GM21825 (cell line): ENCODE results near the gene MORN1.
"Not testable (repeated sequence)": the region's sequence is repeated elsewhere in the genome, so short reads cannot be mapped to it uniquely, and the experiment has no call there.

ENCODE experiments used
- ATAC-seq: cut with Tn5 transposase; IDR thresholded peaks from one replicate; pipeline ENCODE4 v1.9.1; 2021; ENCODE audit warnings: mild to moderate bottlenecking, moderate library complexity; ENCODE audit not compliant: unreplicated experiment

MORN1 gene

DNA sequence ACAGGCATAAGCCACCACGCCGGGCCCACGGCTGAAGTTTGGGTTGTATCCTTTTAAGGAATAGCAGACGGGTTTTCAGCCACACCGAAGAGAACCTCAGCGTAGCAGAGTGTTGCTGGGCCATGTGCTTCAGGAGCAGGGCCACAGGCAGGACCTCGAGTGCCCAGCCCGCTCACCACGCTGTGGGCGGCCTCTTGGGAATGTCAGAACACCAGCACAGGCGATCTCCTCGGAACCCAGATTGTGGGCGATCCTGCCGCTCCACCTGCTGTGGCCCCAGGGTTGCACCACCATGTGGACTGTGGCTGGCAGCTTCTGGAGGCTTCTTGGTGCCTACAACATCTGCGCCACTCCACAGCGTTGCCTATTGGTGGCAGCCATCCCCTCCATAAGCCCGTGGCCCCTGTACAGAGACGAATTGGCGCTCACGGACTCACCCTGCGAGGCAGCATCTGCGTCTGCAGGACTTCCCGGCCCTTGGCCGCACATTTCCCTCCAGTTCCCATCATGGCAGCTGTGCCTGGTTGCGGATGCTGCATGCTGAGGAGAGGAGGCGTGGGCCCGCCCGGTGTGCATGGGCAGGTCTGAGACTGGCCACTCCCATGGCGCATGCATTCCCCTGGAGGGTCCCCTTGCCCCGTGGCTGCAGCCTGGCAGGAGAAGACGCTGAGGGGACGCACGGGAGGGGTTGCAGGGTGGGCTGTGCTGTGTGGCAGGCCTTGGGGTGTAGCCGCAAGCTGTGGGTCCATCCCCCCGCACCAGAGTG, 93.9 kb downstream of the MORN1 start:
- ATAC-seq, result no peak

DNA sequence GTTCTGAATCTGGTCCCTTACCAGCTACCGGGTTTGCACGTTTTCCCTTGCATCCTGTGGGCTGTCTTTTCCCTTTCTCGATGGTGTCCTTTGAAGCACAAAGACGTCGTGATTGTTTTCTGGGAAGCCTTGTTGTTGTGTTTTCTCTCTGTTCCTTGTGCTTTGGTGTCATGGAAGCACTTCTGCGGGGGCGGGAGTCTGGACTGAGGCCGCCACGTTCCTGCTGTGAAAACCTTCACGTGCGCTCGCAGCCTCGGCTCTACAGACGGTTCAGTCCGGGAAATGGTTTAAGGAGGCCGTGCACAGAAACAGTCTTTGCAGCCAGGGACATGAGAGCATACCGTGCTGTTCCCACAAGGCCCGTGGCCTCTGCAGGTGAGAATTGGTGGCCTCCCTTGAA, 94.7 kb downstream of the MORN1 start:
- ATAC-seq, result no peak

DNA sequence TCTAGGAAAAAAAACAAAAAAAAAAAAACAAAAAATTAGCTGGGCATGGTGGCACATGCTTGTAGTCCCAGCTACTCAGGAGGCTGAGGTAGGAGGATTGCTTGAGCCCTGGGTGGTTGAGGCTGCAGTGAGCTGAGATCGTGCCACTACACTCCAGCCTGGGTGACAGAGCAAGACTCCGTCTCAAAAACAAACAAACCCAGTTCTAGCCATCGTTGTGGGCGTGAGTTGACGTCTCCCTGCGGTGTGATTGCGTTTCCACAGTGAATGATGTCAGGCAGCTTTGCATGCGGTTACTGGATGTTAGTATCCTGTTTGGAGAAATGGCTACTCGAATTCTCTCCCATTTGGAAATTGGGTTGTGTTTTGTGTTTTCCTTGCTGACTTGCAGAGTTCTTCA, 95.1 kb downstream of the MORN1 start:
- ATAC-seq, result not testable (repeated sequence)

DNA sequence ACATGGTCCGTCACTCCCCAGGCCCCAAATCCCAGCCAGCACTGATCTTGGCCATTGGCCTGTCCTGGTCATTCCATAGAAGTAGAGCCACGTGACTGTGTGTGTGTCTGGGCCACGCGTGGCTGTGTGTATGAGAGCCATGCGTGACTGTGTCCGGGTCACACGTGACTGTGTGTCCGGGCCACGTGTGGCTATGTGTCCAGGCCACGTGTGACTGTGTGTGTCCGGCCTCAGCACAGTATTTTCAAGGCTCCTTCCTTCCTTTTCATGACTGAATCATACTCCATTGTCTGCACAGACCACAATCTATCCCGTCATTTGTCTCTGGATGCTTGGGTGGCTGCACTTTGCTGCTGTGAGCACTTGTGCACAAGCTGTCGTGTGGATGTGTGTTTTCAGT, 95.8 kb downstream of the MORN1 start:
- no peak for ATAC-seq

DNA sequence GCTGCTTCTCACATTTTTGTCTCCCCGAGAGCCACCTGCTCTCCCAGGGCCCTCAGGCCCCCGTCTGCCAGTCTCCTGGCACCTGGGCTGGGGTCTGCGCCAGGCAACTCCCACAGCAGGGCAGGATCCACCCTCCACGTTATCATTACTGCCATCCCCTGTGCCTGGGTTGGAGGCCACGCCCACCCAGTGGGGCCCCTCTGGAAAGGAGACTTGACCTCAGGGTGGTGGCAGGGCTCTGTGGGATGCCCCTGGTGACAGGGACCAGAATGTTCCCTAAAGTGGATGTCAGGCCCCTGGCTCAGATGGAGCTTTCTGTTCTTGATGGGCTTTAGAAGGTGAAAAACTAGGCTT, 96.7 kb downstream of the MORN1 start:
- no peak for ATAC-seq

DNA sequence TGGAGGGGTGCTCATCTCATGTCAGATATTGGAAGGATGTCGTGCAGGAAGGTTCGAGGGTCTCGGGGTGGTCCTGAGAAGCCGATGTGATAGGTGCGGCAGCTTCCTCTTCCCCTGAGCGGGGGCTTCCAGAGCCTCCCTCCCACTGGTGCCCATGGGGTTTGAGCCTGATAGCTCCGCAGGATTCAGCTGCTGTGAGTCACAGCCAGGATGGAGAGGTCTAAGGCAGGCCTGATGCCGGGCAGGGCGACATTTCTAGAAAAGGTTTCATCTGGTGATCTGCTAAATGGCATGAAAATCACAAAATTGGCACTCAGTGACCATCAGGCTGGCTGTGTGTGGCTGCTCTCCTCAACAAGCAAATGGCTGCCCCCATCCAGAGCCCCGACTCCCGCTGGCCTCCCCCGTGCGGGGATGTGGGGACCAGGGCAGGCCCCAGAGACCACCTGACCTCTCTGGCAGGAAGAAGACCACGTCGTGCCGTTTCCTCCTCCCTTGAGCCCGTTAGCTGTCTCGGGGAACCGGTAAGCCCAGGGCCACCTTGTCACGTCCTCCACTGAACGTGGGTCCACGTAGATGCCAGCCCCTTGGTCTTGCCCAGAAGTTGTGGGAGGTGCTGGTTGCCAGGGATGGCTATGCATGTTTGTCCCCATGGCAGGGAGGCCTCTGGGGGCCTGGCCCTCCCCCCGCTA, 97.2 kb downstream of the MORN1 start:
- ATAC-seq, result no peak

DNA sequence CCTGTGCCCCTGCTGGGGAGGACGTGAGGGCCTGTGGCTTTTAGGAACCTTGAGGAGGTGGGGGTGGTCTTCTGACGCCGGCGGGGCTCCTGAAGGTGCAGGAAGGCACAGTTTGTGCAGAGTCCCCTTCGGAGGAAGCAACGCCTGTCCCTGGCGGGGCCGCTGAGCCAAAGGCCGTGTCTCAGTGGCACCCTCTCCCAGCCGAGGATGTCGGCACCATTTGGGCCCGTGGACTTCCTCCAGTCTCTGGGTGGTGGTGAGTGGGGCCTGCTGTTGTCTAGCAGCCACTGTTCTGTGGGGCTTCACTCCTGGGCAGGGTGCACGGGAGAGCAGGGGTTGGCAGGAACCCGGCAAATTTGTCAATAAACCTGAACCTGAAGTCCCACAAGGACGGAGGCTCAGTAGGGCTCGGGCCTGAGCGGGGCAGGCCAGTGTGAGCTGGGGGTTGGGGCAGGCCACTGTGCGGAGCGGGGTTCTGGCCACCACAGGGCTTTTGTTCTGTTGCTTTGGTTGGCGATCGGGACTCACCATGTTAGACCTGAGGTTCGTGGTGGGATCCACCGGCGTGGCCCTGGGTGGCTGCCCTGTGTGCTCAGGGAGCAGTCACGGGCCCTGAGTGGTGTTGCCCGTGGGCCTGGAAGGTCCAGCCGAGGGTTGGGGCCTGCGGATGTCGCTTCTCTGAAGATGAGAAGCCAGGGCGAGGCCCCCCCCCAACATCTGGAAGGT, 98.5 kb downstream of the MORN1 start:
- ATAC-seq, result no peak

DNA sequence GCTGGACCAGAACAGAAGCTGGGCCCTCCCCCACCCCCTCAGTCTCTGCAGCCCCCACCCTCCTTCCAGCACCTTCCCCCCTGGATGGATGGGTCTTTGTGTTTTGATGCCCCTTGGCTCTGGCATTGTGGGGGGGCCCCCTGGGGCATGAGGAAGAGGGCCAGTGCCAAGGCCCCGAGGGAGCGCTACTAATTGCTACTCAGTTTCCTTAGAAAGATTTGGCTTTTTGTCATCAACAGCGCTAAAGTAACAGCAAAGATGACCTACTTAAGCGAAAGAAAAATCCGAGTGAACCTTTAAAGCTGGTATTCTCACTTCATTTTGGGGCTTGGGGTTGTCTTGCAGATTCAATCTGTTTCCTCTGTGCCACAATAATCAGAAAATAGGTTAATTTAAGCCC, 99.8 kb downstream of the MORN1 start:
- no peak for ATAC-seq

DNA sequence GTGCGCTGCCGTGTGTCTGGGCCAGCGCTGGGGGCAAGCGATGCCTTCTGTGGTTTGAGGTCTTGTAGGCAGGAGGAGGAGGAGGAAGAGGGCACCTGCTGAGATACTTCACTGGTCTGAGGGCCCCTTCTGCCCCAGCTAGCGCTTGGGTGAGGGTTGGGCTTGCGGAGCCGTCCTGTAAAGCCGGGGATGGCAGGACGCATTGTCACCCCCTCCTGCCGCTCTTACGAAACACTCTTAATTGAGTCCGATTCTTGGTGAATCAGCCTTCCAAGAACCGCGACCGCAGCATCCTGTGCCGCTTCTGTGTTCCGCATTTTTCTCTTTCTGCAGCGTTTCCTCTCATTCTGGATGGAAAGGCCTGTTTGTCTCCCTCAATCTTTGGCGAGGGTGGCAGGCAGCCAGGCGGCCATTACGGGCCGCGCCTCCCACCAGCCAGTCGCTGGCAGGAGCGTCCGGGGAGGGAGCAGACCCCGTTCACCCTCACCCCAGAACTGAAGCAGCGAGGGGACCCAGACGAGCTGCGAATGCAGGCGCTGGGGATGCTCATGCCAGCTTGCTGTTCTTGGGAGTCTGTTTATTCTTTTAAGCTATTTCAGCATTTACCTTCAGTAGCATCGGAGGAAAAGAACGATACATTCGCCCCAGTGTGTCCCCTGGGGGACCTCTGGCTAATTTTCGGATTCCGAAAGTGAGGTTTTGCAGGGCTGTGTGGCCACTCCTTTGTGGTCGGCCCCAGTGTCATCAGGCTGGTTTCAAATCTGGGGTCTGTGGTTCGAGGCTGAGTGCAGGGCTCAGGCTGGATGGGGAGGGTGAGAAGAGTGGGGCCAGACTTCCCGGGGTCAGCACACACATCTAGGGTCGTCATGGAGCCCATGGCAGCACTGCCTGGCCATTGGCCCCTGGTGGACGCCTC, 100.5 kb downstream of the MORN1 start:
- ATAC-seq, result peak; percentile 54

DNA sequence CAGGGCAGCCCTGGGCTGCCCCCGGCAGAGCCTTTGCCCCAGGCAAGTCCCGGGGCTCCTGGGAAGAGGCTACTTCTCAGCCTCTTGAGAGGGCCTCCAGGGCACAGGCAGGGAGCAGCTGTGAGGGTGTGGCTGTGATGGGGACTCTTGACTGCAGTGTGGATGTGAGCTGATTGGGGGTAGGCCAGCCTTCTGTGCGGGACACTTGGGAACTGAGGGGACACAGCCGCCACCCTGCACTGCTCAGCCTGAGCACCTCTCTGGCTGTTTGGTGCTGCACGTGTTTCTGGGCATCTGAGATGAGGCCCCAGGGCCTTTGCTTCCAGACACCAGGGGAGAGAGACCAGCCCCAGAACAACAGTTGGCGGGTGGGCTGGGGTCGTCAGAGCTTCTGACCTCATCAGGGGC, 101.2 kb downstream of the MORN1 start:
- ATAC-seq, result no peak

DNA sequence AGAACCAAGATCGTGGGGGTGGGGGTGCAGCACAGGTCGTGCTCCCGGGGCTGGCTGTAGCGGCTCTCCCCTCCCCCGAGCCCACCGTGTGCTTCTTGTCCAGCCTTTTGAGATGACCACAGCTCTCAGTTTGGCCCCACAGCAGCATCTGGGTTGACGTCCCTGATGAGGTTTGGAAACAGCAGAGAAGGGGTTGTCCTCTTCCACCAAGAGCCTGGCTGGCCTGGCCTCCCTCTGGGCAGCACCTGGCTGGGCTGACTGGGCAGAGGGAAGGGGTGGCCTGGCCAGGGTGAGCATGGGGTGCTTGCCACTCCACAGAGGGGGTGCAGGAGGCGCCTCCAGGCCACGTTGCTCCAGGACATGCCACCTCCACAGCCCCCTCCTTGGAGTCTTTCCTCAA, 101.7 kb downstream of the MORN1 start:
- no peak for ATAC-seq

DNA sequence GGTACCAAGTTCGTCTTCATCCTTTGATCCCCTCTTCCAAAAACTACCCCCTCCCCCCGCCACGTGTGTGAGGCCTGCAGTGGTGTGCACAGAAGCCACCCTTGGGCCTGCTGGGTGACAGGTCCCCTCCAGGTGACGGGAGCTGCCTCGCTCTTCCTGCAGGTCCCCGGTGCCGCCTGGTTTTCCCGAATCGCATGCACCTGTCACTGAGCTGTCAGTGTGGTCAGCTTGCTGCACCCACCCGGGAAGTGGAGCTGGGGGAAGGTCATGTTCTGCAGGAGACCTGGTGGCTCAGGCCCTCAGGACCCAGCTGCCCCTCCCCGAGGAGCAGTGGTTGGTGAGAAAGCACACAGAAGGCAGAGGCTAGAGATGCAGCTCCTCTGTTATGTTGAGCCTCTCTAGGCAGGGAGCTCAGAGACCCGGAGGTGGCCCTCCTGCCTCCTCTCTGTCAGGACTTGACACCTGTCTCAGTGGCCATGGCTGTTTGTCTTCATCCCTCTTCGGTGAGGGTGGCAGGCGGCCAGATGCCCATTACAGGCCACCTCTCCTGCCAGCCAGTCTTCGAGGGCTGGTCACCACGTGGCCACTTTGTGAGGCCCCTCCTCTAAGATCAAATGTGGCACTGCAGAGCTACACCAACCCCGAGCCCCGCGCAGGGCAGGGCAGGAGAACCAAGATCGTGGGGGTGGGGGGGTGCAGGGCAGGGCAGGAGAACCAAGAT, 102.4 kb downstream of the MORN1 start:
- ATAC-seq, result no peak

DNA sequence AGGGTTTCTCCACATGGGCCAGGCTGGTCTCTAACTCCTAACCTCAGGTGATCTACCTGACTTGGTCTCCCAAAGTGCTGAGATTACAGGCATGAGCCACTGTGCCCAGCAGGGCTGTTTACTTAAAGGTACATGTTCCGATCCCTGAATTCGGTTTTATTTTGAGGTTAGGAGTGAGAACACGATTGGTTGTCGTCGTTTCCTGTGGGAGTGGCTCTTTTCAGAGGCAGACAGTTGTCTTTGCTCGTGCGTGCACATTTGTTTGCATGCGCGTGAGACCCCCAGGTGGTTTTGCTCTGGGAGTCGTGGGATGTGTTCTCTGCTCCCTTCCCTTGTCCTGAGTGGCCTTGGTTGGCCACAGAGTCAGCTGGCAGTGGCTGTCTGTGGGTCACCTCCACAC, 103.0 kb downstream of the MORN1 start:
- no peak for ATAC-seq

DNA sequence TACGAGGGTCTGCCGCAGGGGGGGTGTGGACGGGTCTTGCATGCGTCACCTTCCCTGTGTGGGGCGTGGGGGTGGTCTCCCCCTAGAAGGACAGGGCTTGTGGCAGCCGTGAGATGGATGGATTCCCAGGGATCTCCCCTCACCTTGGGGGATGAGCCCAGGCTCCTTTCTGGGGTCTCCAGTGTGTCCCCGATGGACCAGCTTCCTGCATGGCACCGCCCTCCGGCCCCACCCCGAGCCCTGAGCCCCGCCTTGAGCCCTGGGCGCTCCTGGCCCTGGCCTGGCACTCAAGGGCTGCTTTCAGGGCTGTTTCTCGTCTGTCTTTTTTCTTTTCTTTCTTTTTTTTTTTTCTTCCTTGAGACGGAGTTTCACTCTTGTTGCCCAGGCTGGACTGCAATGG, 103.7 kb downstream of the MORN1 start:
- ATAC-seq, result no peak

DNA sequence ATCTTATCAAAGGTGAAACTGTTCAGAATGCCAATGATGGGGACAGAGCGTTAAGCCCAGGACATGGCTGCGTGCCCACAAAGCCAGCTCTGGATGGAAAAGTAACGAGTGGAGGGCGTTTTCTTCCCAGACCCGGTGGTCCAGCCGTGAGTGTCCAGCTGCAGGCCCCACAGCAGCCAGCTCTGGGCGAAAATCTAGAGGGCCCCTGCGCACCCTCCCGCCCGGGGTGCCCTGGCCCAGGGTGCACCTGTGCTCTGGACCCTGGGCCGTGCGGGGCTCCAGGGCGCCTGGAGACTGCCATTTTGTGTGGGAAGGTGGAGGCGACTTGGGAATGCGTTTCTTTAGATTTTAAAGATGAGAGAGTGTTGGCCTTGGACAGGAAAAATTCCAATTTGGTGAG, 104.4 kb downstream of the MORN1 start:
- ATAC-seq, result no peak

DNA sequence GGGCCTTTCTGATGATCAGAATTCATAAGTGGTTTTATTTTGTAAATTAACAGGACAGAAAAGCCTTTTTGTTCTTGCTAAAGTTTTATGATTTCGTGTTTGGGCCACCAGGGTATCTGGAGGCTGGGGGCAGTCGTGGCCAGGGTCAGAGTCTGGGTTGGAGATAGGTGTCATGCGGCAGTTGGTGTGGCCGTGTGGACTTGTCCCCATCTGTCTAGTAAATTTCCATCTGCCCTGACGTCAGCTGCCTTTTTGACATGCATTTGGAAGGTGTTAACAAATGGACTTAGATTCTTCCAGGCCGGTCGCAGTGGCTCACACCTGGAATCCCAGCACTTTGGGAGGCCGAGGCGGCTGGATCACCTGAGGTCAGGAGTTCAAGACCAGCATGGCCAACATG, 106.4 kb downstream of the MORN1 start:
- ATAC-seq, result no peak

DNA sequence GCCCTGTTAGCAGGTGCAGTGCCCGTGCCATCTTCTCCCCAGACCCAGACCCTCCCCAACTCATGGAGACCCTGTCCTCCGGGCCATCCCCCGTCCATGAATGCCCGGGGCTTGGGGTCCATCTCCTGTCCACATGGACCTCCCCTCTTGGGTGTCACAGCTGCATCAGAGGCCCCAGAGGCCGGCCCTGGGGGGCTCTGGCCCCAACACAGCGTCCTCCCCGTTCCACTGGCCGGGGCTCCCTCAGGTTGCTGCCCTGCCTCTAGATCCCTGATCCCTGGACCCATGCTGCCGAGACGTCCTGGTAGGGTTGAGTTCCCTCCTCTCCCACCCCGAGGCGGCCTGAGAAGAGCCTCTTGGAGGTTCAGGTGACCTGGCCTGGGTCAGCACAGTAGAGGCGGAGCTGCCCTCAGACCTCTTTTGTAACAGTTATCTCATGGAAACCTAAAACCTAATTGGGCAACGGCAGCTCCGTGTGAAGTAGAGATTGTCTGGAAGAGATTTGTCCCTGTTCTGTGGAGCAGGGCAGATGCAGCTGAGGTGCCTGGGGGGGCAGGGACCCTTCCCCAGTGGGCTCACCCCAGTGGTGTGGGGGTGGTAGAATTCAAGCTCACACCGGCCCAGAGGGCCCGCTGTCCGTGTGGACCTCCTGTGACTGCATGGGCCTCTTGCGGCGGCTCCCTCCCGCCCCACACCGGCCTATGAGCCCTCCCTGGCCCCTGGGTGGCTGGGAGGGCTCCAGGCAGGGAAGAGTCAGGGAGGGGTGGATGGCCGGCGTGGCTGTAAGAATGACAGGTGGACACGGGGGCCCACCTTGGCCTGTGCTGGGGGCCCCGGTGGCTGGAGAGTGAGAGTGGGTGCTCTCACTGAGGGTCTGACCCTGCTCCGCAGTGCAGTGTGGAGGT, 107.1 kb downstream of the MORN1 start:
- no peak for ATAC-seq

DNA sequence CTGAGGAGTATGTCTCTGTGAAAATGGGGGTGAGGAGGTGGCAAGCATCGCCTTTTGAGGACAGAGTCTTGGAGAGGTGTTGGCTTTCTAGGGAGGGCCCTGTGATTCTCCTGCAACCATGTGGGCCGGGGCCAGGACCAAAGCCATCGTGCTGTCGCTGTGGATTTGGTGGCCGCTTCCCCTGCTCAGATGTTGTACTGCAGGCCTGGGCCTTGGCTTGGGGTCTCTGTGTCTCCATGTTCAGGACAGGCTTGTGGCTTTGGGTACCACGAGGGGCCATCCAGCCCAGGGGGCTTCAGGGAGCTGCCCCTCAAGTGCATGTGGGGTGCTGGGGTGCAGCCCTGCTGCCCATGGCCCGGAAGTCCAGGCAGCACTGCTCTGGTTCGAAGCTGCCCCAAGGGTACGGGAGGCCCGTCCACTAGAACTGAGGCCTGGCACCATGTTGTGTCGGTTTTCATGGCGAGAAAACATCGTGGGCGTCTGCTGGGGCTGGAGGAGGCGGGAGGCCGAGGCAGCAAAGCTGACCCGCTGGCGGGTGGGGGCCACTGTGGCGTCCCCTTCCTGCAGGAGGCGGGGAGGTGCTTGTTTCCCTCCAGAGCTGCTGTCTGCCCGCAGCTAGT, 107.9 kb downstream of the MORN1 start:
- no peak for ATAC-seq
